ENCODE results near the gene SSTR1.

DNA sequence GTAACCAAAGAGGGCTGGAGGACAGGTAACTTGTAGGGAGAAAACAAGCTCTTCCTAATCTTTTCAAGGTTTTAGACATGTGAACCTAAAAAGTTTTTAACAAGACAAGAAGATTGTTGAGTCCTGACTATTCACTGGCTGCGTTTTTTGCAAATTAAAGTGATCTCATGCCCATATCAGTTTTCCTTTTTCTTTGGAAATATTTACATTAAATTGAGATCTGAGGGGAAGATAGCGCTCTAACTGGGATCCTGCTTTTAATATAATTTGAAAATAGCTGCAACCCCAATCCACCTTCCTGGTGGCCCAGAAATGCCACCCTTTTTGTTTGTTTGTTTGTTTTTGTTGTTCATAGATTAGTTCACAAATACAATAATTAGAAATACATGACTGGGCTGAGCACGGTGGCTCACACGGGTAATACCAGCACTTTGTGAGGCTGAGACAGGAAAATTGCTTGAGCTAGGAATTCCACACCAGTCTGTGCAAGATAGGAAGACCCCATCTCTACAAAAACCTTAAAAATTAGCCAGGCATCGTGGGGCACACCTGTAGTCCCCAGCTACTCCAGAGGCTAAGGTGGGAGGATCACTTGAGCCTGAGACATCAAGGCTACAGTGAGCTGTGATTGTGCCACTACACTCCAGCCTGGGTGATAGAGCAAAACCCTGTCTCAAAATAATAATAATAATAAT, 2.4 kb upstream of the SSTR1 start:
- TF ChIP-seq, protein P1, sequence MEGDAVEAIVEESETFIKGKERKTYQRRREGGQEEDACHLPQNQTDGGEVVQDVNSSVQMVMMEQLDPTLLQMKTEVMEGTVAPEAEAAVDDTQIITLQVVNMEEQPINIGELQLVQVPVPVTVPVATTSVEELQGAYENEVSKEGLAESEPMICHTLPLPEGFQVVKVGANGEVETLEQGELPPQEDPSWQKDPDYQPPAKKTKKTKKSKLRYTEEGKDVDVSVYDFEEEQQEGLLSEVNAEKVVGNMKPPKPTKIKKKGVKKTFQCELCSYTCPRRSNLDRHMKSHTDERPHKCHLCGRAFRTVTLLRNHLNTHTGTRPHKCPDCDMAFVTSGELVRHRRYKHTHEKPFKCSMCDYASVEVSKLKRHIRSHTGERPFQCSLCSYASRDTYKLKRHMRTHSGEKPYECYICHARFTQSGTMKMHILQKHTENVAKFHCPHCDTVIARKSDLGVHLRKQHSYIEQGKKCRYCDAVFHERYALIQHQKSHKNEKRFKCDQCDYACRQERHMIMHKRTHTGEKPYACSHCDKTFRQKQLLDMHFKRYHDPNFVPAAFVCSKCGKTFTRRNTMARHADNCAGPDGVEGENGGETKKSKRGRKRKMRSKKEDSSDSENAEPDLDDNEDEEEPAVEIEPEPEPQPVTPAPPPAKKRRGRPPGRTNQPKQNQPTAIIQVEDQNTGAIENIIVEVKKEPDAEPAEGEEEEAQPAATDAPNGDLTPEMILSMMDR (conservative IDR thresholded peaks at IDR 0.05), result no peak
- no peak for TF ChIP-seq EZH2 (IDR thresholded peaks at IDR 0.05; ENCODE audit: low read depth)

All from PC-9 (cell line).